GM13977 (cell line): ENCODE data around the gene EHD3.

Experiments used
- DNase-seq: peaks from one replicate; pipeline ENCODE4 v3.0.0; 2012; ENCODE audit warnings: low spot score
- CTCF ChIP-seq: IDR thresholded peaks from 2 replicates; pipeline ENCODE4 v1.5.1; 2012; ENCODE audit warnings: mild to moderate bottlenecking, control low read depth; ENCODE audit not compliant: insufficient read depth; ENCODE audit errors: extremely low read depth, missing control alignments
- in situ Hi-C: fragments of 300-500 bp; cut with MboI; formaldehyde crosslinking; loops from one replicate; pipeline ENCODE4 v1.12.0; 2022; ENCODE audit warnings: low sequenced_read_pairs, low pct_unique_long_range_greater_than_20kb, mixed read lengths, inconsistent platforms; ENCODE audit not compliant: unreplicated experiment

The EHD3 gene

GRCh38 chr2:31246184-31246852, 12.4 kb downstream of the EHD3 start:
- TF ChIP-seq CTCF: no peak
- in situ Hi-C loops: no loop called here
- DNase-seq: no peak

DNA sequence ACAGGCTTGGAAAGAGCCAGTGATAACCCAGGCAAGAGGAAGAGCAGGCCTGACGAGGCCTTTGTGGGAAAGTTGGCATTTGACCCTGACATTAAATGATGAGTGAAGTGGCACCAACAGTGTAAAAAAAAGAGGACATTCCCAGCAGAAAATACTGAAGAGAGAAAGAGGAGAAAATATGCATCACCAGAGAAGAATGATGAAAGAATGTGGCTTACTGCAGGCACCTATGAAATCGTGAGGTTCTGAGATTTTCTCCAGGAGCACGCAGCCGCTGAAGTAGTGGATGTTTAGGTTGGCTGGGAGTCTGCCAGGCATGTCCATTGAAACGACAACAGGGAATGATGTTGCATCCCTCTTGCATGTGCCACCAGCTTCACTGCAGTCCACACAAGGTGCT, 13.8 kb downstream of the EHD3 start:
- DNase-seq: no peak
- in situ Hi-C loops: no loop called here

GRCh38 chr2:31248139-31248538, 14.2 kb downstream of the EHD3 start:
- TF ChIP-seq CTCF: no peak
- in situ Hi-C loops: no loop called here
- DNase-seq: no peak

More for the DNA sequence above, 13.8 kb downstream of the EHD3 start:
- no peak for TF ChIP-seq CTCF

DNA sequence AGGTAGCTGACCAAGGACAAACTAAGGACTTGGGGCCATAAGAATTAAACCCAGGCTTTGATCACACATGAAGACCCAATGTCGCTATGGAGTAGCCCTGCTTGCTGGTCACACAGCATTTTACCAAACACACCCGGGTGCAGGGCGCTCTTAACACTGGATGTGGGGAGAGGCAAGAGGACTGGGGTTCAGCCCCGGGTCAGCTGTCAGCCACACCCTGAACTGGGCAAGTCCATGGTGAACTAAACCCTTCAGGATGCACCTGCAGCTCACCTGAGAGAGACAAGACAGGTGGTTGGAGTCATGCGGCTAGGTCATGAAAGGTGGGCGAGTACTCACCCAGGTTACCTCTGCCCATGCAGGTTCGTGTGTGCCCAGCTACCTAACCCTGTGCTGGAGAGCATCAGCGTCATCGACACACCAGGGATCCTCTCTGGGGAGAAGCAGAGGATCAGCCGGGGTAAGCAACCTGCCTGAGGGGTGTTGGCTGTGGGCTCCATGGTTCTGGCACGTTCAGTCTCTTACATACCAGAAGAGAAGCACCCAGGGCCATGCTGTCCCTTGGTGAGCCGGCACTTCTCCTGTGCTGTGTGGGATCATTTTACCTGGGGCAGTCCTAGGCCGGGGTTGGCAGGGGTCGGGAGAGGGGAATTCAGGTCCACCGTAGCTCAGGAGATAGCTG, 15.2 kb downstream of the EHD3 start:
- TF ChIP-seq CTCF: no peak
- in situ Hi-C loops: no loop called here
- DNase-seq: no peak

- in situ Hi-C loops: no loop called here
- no peak for DNase-seq
- TF ChIP-seq CTCF: no peak
Observed at GRCh38 chr2:31251018-31251417, 17.1 kb downstream of the EHD3 start.

DNA sequence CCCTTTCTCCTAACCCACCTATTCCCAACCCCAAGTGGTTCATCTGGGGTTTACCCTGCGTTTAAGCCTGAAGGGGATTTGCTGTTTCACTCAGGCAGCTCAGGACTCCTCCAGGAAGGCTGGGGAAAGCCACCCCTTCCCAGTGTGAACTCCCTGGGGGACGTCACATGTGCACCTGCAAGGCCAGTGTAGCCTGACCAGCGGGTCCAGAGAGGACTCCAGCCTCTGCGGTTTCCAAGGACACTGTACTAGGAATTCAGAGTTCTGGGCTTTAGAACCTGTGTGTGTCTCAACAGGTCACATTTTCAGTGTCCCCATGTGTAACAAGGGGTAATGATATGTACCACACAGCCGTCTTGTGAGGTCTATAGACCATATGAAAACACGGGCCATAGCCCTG, 17.9 kb downstream of the EHD3 start:
- in situ Hi-C loops: no loop called here
- TF ChIP-seq CTCF: no peak
- no peak for DNase-seq
